ENCODE measurements around the gene GRXCR2. TPM values are rescaled to one million over a fixed set of nuclear protein-coding genes. Genes with fewer than 3 reads are reported as not detected.

Gene GRXCR2
- not detected for total RNA-seq

- no peak within 1 kb of the TSS for H3K27ac ChIP-seq (replicated peaks in 1 of 4)
Observed at GRCh38 chr5:145872914-145873313, at the start of gene GRXCR2. Gene GRXCR2 (minus strand): TSS chr5:145873014. CDS start chr5:145872968, 46 bp downstream.

GRCh38 chr5:145922059-145922458 lies 49.2 kb upstream of the GRXCR2 start:
- H3K4me1 ChIP-seq, result peaks cover 8 to 23% (median 14%) of the 10 kb centered on the region in 4 donors
- DNase-seq (ENCODE audit: extremely low spot score), result no peak
- no peak for TF ChIP-seq EP300 (IDR thresholded peaks at IDR 0.05)
- TF ChIP-seq POLR2AphosphoS5 (IDR thresholded peaks at IDR 0.05), result no peak
- H3K9me3 ChIP-seq, result no peaks in the 10 kb centered on the region
- no peak overlapping the region for H3K4me3 ChIP-seq
- intact Hi-C loops (cut with DNase I), result no loop called here
- H3K27ac ChIP-seq (replicated peaks in 1 of 4), result no peak overlapping the region
- H3K36me3 ChIP-seq, result no peaks in the 10 kb centered on the region
- H3K27me3 ChIP-seq, result no peaks in the 10 kb centered on the region
- WGBS, result 76% methylated on average over 2 of the region's 2 CpGs

More at GRCh38 chr5:145872914-145873313, at the start of gene GRXCR2:
- intact Hi-C loops (cut with DNase I), result no loop called here
- H3K27me3 ChIP-seq, result no peaks in the 10 kb centered on the region
- DNase-seq (ENCODE audit: extremely low spot score), result no peak
- no peaks in the 10 kb centered on the region for H3K9me3 ChIP-seq
- WGBS, result 88% methylated on average over 3 of the region's 3 CpGs
- H3K4me1 ChIP-seq, result no peaks in the 10 kb centered on the region
- TF ChIP-seq POLR2A (IDR thresholded peaks at IDR 0.05; ENCODE audit: low read depth), result no peak
- no peak for TF ChIP-seq EP300 (IDR thresholded peaks at IDR 0.05)
- no peak for TF ChIP-seq CTCF (IDR thresholded peaks at IDR 0.05)
- no peak for TF ChIP-seq POLR2AphosphoS5 (IDR thresholded peaks at IDR 0.05)
- H3K4me3 ChIP-seq, result no peak within 1 kb of the TSS
- no peaks in the 10 kb centered on the region for H3K36me3 ChIP-seq

- DNase-seq (ENCODE audit: extremely low spot score), result no peak
- Histone ChIP-seq H3K36me3 (no peaks in the 10 kb centered on the region), H3K27me3 (no peaks in the 10 kb centered on the region), H3K9me3 (no peaks in the 10 kb centered on the region), H3K27ac (replicated peaks in 1 of 4) (no peak overlapping the region), H3K4me1 (peaks cover 10 to 22% (median 14%) of the 10 kb centered on the region in 4 donors), H3K4me3 (no peak overlapping the region)
- WGBS, result 77% methylated on average over 2 of the region's 2 CpGs
- intact Hi-C loops (cut with DNase I), result no loop called here
- TF ChIP-seq EP300 (IDR thresholded peaks at IDR 0.05) (no peak), POLR2AphosphoS5 (IDR thresholded peaks at IDR 0.05) (no peak), POLR2A (IDR thresholded peaks at IDR 0.05; ENCODE audit: low read depth) (no peak), CTCF (IDR thresholded peaks at IDR 0.05) (no peak)
Observed at GRCh38 chr5:145921211-145921610, 48.4 kb upstream of the GRXCR2 start.

GRCh38 chr5:145920542-145921210 lies 47.9 kb upstream of the GRXCR2 start:
- peaks cover 10 to 17% (median 12%) of the 10 kb centered on the region in 4 donors for H3K4me1 ChIP-seq
- no peaks in the 10 kb centered on the region for H3K27me3 ChIP-seq
- H3K4me3 ChIP-seq, result no peak overlapping the region
- H3K36me3 ChIP-seq, result no peaks in the 10 kb centered on the region
- H3K27ac ChIP-seq (replicated peaks in 1 of 4), result no peak overlapping the region
- no peak for DNase-seq (ENCODE audit: extremely low spot score)
- WGBS, result 60% methylated on average over 1 of the region's 1 CpG
- TF ChIP-seq EP300 (IDR thresholded peaks at IDR 0.05), result no peak
- TF ChIP-seq POLR2AphosphoS5 (IDR thresholded peaks at IDR 0.05), result no peak
- no peak for TF ChIP-seq CTCF (IDR thresholded peaks at IDR 0.05)
- no peak for TF ChIP-seq POLR2A (IDR thresholded peaks at IDR 0.05; ENCODE audit: low read depth)
- no peaks in the 10 kb centered on the region for H3K9me3 ChIP-seq
- intact Hi-C loops (cut with DNase I), result no loop called here

GRCh38 chr5:145919413-145919812 lies 46.6 kb upstream of the GRXCR2 start:
- no peaks in the 10 kb centered on the region for H3K9me3 ChIP-seq
- H3K36me3 ChIP-seq, result no peaks in the 10 kb centered on the region
- H3K27me3 ChIP-seq, result no peaks in the 10 kb centered on the region
- H3K4me3 ChIP-seq, result no peak overlapping the region
- no peak overlapping the region for H3K27ac ChIP-seq (replicated peaks in 1 of 4)
- DNase-seq (ENCODE audit: extremely low spot score), result no peak
- TF ChIP-seq POLR2A (IDR thresholded peaks at IDR 0.05; ENCODE audit: low read depth), result no peak
- TF ChIP-seq CTCF (IDR thresholded peaks at IDR 0.05), result no peak
- TF ChIP-seq EP300 (IDR thresholded peaks at IDR 0.05), result no peak
- no peak for TF ChIP-seq POLR2AphosphoS5 (IDR thresholded peaks at IDR 0.05)
- 80% methylated on average over 6 of the region's 6 CpGs for WGBS
- H3K4me1 ChIP-seq, result peaks cover 0 to 10% (median 2%) of the 10 kb centered on the region in 4 donors
- intact Hi-C loops (cut with DNase I), result no loop called here

Data from esophagus muscularis mucosa (tissue), 4 donors.